Measurements from ENCODE around the gene ALG1.
"Not testable (repeated sequence)": the region's sequence is repeated elsewhere in the genome, so short reads cannot be mapped to it uniquely, and the experiment has no call there.

Gene ALG1

GRCh38 chr16:5103296-5104032, 31.8 kb downstream of the ALG1 start:
- DNase-seq = not testable (repeated sequence)

- DNase-seq = not testable (repeated sequence)
Measured at GRCh38 chr16:5105039-5105438, 33.4 kb downstream of the ALG1 start.

DNA sequence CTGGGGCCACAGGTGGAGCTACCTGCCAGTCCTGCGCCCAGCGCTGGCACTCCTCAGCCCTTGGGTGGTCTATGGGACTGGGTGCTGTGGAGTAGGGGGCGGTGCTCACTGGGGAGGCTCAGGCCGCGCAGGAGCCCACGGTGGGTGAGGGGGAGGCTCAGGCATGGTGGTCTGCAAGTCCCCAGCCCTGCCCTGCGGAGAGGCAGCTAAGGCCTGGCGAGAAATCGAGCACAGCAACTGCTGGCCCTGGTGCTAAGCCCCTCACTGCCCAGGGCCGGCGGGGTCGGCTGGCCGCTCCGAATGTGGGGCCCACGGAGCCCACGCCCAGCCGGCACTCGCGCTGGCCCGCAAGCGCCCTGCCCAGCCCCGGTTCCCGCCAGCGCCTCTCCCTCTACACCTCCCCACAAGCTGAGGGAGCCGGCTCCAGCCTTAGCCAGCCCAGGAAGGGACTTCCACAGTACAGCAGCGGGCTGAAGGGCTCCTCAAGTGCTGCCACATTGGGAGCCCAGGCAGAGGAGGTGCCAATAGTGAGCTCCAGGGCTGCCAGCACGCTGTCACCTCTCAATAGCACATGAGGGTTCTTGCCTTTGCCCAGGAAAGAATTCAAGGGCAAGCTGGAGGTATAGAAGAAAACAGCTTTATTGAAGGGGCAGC, 37.0 kb downstream of the ALG1 start:
- no peak for DNase-seq

GRCh38 chr16:5110933-5111332, 39.3 kb downstream of the ALG1 start:
- DNase-seq = peak; percentile 11

- not testable (repeated sequence) for DNase-seq
Measured at GRCh38 chr16:5116780-5117295, 45.2 kb downstream of the ALG1 start.

- DNase-seq = peak; percentile 90
Measured at GRCh38 chr16:5117300-5118087, 45.9 kb downstream of the ALG1 start.

DNA sequence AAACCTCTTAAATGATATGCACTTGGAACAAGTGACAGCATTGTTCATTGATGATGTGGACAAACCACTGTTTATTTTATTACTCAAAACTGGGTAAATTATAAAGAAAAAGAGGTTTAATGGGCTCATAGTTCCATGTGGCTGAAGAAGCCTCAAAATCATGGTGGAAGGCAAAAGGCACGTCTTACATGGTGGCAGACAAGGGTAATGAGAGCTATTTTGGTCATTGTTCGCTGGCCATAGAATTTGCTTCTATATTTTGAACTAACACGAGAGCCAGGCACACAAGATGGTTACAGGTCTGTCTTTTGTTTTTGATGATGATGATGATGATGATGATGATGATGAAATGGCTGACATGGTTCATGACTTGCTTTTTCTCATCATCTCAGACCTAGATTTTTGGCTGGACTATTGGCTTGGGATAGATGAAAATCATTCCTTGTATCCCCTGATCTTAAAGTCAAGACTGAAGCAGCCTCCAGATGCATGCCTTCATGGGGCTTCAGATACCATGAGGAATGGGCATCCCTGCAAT, 59.9 kb downstream of the ALG1 start:
- DNase-seq = not testable (repeated sequence)

DNA sequence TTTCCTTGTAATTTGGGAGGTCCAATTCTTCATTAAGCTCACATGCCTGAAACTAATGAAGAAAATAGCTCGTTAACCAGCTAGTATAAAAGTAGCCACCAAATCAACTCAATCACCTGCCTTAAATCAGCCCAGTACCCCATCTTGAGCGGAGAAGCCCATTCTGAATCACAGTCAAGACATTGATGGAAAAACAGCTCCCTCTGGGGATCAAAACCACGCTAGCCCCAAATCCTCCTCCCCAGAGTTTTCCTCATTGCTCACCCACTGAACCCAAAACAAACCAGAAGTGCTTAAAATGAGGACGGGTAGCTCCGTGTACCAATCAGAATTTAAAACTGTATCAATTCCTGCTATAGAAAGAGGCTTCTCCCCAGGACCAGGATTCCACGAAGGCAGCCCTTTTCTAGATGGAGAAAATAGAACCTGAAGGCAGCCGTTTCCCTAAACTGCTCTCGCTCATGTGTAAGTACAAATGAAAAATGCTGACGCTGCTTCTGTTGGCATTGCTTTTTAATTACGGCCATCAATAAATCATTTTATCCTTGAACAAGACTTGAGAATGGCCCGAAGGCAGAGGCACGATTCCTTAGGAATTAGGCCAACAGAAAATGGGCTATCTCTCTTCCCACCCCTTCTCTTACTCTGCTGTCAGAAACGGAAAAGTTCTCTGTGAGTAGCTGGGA, 61.4 kb downstream of the ALG1 start:
- DNase-seq = not testable (repeated sequence)

- DNase-seq = not testable (repeated sequence)
Measured at GRCh38 chr16:5134739-5135452, 63.3 kb downstream of the ALG1 start.

All from hematopoietic multipotent progenitor cell treated with erythropoietin and hydrocortisone succinate and interleukin-3 and kit ligand, for 8 days (in vitro differentiated cells).